Gastroesophageal sphincter (tissue), 3 donors: ENCODE data around the gene IL1B.

ENCODE experiments used
- CTCF ChIP-seq, 4 experiments: fragments of 200-600 bp in 2 of 4; fragments of 450-650 bp in 2 of 4; sonication (generic) in 1 of 4; IDR thresholded peaks; one replicate each; pipeline ENCODE4 v1.5.1; 2017 to 2019; ENCODE audit warnings: antibody characterized with exemption in 4 of 4, mild to moderate bottlenecking in 2 of 4, moderate library complexity in 2 of 4
- EP300 ChIP-seq: sonication (generic); formaldehyde crosslinking; IDR thresholded peaks from one replicate; pipeline ENCODE4 v1.6.1; 2017; ENCODE audit warnings: antibody characterized with exemption, mild to moderate bottlenecking
- POLR2A ChIP-seq, 2 donors: fragments of 450-650 bp; IDR thresholded peaks; one replicate each; pipeline ENCODE4 v1.6.1; 2017; ENCODE audit warnings: antibody characterized with exemption in 2 of 2, mild to moderate bottlenecking in 2 of 2, moderate library complexity in 1 of 2

GRCh38 chr2:112877423-112877822, 40.8 kb upstream of the IL1B start:
- TF ChIP-seq CTCF (IDR thresholded peaks at IDR 0.05), result no peak
- TF ChIP-seq POLR2A (IDR thresholded peaks at IDR 0.05), result no peak
- no peak for TF ChIP-seq EP300
